Measurements from ENCODE around the gene KLK5.

- TF ChIP-seq POLR2A (IDR thresholded peaks at IDR 0.05; ENCODE audit: low read depth): no peak
- no peak for TF ChIP-seq CTCF (IDR thresholded peaks at IDR 0.05)
These were observed 9.6 kb downstream of the KLK5 start for GRCh38 chr19:50943074-50943828.

Data from esophagus muscularis mucosa (tissue), 3 donors.